ENCODE measurements around the gene IRF5.
"Not testable (repeated sequence)": the region's sequence is repeated elsewhere in the genome, so short reads cannot be mapped to it uniquely, and the experiment has no call there.

The IRF5 gene

GRCh38 chr7:128906766-128907559, 30.8 kb upstream of the IRF5 start:
- no peak for DNase-seq

- DNase-seq, result no peak
These were observed 28.7 kb upstream of the IRF5 start for GRCh38 chr7:128908750-128909624.

- DNase-seq, result no peak
These were observed 27.8 kb upstream of the IRF5 start for GRCh38 chr7:128909625-128910568.

GRCh38 chr7:128910569-128910945, 27.2 kb upstream of the IRF5 start, which contains the start of gene KCP:
Gene KCP, minus strand, starts transcription at chr7:128910709. Its CDS starts 33 bp downstream, at chr7:128910676.
- no peak for DNase-seq

- no peak for DNase-seq
These were observed 26.2 kb upstream of the IRF5 start for GRCh38 chr7:128911423-128912031.

- no peak for DNase-seq
These were observed 25.4 kb upstream of the IRF5 start for GRCh38 chr7:128912281-128912680.

- DNase-seq, result not testable (repeated sequence)
These were observed 24.8 kb upstream of the IRF5 start for GRCh38 chr7:128912709-128913495.

- no peak for DNase-seq
These were observed 23.7 kb upstream of the IRF5 start for GRCh38 chr7:128913870-128914565.

GRCh38 chr7:128914566-128915151, 23.1 kb upstream of the IRF5 start:
- no peak for DNase-seq

GRCh38 chr7:128915271-128915819, 22.4 kb upstream of the IRF5 start:
- no peak for DNase-seq

GRCh38 chr7:128915841-128916642, 21.7 kb upstream of the IRF5 start:
- DNase-seq, result no peak

- DNase-seq, result no peak
These were observed 21.1 kb upstream of the IRF5 start for GRCh38 chr7:128916643-128916915.

GRCh38 chr7:128917122-128917521, 20.6 kb upstream of the IRF5 start:
- DNase-seq, result no peak

GRCh38 chr7:128918016-128918665, 19.6 kb upstream of the IRF5 start:
- no peak for DNase-seq

GRCh38 chr7:128919241-128919640, 18.5 kb upstream of the IRF5 start:
- DNase-seq, result no peak

GRCh38 chr7:128919881-128920799, 17.6 kb upstream of the IRF5 start:
- no peak for DNase-seq

GRCh38 chr7:128920913-128921582, 16.7 kb upstream of the IRF5 start:
- DNase-seq, result no peak

All from activated gamma-delta T cell treated with Interleukin-2 at 50 U/mL for 16 hours (primary cell).